Epithelial cell of esophagus (primary cell): ENCODE measurements around the gene NEDD9.

Source experiments
- DNase-seq: peaks from one replicate; pipeline ENCODE4 v3.0.0; 2010; ENCODE audit warnings: low read depth
- H3K4me3 ChIP-seq: 2 replicates; pipeline ENCODE4 v1.5.1; 2011; ENCODE audit warnings: mild to moderate bottlenecking, low read length, control low read depth
- CTCF ChIP-seq: IDR thresholded peaks from 2 replicates; pipeline ENCODE4 v1.5.1; 2011; ENCODE audit warnings: low read depth, mild to moderate bottlenecking, low read length, control low read depth, inconsistent platforms; ENCODE audit not compliant: insufficient read depth; ENCODE audit errors: missing control alignments

The NEDD9 gene

DNA sequence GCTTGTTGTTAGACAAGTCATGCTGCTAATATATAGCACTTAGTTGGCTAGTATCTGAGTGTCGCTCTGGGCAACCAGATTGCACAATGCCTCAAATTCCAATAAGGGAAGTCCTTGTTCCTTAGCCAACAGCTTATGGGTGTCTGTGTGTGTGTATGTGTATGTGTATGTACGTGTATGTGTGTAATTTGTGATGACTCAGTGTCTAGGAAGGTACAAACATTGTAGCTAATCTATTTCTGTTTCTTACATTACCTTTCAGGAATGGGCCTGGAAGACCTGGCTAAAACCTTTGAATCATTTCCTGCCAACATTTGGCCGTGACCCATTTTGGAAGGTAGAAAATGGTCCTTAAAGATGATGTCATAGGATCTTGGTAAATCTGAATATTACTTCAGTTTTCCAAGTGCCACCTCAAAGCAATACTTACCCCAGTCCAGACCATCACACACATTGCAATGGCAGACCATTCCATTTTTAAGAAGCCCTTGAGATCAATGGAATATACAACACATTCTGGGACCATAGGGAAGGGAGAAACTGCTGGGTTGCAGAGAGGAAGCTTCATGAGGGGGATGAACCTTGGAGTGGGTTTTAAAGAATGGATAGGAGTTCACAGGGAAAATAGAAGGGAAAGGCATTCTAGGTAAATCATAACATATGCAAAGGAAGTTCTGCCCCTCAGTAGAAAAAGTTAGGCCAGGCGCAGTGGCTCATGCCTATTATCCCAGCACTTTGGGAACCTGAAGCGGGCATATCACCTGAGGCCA, 25.1 kb downstream of the NEDD9 start:
- DNase-seq: peak; percentile 99
- H3K4me3 ChIP-seq: no peak overlapping the region
- TF ChIP-seq CTCF: no peak

GRCh38 chr6:11206576-11206975, 25.9 kb downstream of the NEDD9 start:
- DNase-seq: no peak
- H3K4me3 ChIP-seq: no peak overlapping the region

DNA sequence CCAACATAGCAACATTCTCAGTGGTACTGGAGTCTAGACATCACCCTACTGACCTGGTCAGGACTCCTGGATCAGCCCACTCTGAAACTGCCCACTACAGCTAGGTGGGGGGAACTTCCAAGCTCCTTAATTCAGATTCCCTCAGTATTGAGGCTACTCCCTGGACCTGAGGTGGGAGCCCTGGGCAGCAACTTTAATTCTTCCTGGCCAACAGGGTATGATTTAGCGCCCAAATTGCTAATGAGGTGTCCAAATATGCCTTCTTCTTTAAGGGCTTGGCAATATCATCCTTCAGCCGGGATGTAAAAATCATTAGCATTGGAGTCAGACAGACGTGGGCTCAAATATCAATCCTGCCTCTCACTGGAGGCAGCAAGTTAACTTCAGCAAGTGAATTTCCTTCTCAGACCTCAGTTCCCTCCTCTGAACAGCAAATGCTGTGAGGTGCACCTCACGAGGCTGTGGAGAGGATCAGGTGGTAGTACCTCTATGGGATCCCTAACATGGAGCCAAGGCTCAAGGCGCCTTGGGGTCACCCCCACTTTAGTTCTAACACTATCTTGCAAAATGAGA, 27.6 kb downstream of the NEDD9 start:
- DNase-seq: no peak
- TF ChIP-seq CTCF: no peak
- no peak overlapping the region for H3K4me3 ChIP-seq

More at GRCh38 chr6:11206576-11206975, 25.9 kb downstream of the NEDD9 start:
- TF ChIP-seq CTCF: no peak

DNA sequence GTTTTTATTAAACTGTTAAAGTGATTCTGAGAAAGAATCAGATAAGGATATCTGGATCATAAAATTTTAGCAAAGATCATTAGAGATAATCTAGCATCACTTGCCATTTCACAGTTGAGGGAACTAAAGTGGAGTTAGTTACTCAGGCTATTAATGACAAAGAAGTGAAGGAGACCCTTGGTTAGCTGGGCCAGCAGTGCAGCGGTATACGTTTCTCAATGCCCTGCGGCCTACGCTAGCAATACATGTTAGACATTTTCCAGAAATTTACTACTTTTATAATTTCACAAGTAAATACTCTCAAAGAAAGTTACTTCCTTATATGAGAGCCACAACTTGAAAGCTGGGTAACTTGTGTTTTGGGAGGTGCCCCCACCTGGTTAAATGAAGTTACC, 28.5 kb downstream of the NEDD9 start:
- no peak for DNase-seq
- no peak for TF ChIP-seq CTCF
- H3K4me3 ChIP-seq: no peak overlapping the region

- no peak for TF ChIP-seq CTCF
- DNase-seq: no peak
- no peak overlapping the region for H3K4me3 ChIP-seq
Observed at GRCh38 chr6:11203306-11204004, 29.0 kb downstream of the NEDD9 start.

GRCh38 chr6:11202513-11203305, 29.8 kb downstream of the NEDD9 start:
- no peak for DNase-seq
- no peak for TF ChIP-seq CTCF
- H3K4me3 ChIP-seq: no peak overlapping the region
